PC-9 (cell line): ENCODE data around the gene MYBPC3. TPM values are rescaled to one million over a fixed set of nuclear protein-coding genes. Genes with fewer than 3 reads are reported as not detected.

Experiments
- BruUV-seq: library from RNA; stranded (reverse); fragments of 400-500 nt; replicated peaks from 2 replicates; lab custom pipeline; 2021; lab: Mats Ljungman, UMichigan
- CTCF ChIA-PET: fragments of 300-600 bp; sonication (Branson Sonifier 250); formaldehyde crosslinking; loops from one replicate; lab custom pipeline; 2022; ENCODE audit warnings: antibody characterized with exemption; lab: Charles Lee
- POLR2A ChIA-PET: fragments of 300-600 bp; sonication (Branson Sonifier 250); formaldehyde crosslinking; loops from one replicate; lab custom pipeline; 2022; ENCODE audit warnings: antibody characterized with exemption; ENCODE audit not compliant: unreplicated experiment; lab: Charles Lee
- DNase-seq, 2 experiments: peaks; one replicate each; pipeline versions ENCODE4 v3.0.0 to v3.0.0-alpha.2; 2015 to 2022; ENCODE audit warnings: mixed read lengths in 1 of 2
- H2AFZ ChIP-seq: fragments of 200-600 bp; sonication (generic); 2 replicates; pipeline ENCODE4 v1.8.1; 2017; ENCODE audit warnings: antibody characterized with exemption
- H3F3A ChIP-seq: fragments of 200-600 bp; sonication (generic); 2 replicates; pipeline ENCODE4 v1.8.1; 2017; ENCODE audit warnings: antibody characterized with exemption, mild to moderate bottlenecking, low read depth; ENCODE audit not compliant: insufficient read depth
- H3K27ac ChIP-seq: fragments of 200-600 bp; sonication (generic); 2 replicates; pipeline ENCODE4 v1.6.1; 2016; ENCODE audit warnings: mixed run types
- H3K27me3 ChIP-seq: fragments of 200-600 bp; sonication (generic); 2 replicates; pipeline ENCODE4 v1.6.1; 2016; ENCODE audit warnings: low read depth, mixed run types; ENCODE audit not compliant: insufficient read depth
- H3K36me3 ChIP-seq: fragments of 200-600 bp; sonication (generic); 2 replicates; pipeline ENCODE4 v1.6.1; 2016; ENCODE audit warnings: low read depth, mixed run types
- H3K4me1 ChIP-seq: fragments of 200-600 bp; sonication (generic); replicated peaks from 2 replicates; pipeline ENCODE4 v1.6.1; 2016; ENCODE audit warnings: mixed run types; ENCODE audit not compliant: insufficient read depth
- H3K4me2 ChIP-seq: fragments of 200-600 bp; sonication (generic); 2 replicates; pipeline ENCODE4 v1.6.1; 2017; ENCODE audit warnings: mixed run types
- H3K4me3 ChIP-seq: fragments of 200-600 bp; sonication (generic); 2 replicates; pipeline ENCODE4 v1.6.1; 2016; ENCODE audit warnings: mixed run types
- H3K79me2 ChIP-seq: fragments of 200-600 bp; sonication (generic); 2 replicates; pipeline ENCODE4 v1.6.1; 2017; ENCODE audit warnings: low read depth, mixed run types
- H3K9me2 ChIP-seq: fragments of 200-600 bp; sonication (generic); 2 replicates; pipeline ENCODE4 v1.8.1; 2017; ENCODE audit warnings: mild to moderate bottlenecking; ENCODE audit not compliant: insufficient read depth
- H3K9me3 ChIP-seq: fragments of 200-600 bp; sonication (generic); 2 replicates; pipeline ENCODE4 v1.8.1; 2016; ENCODE audit warnings: low read depth; ENCODE audit not compliant: insufficient read depth
- H4K20me1 ChIP-seq: fragments of 200-600 bp; sonication (generic); 2 replicates; pipeline ENCODE4 v1.8.1; 2017; ENCODE audit not compliant: insufficient read depth
- EZH2 ChIP-seq: fragments of 200-600 bp; sonication (generic); IDR thresholded peaks from 2 replicates; pipeline ENCODE4 v1.8.0; 2017; ENCODE audit warnings: antibody characterized with exemption, low read depth
- intact Hi-C: fragments of 100-400 bp; cut with micrococcal nuclease; formaldehyde crosslinking; loops from one replicate; pipeline ENCODE4 v1.10.0; 2022; ENCODE audit not compliant: unreplicated experiment
- total RNA-seq: library from RNA; stranded (reverse); gene quantifications from 2 replicates; pipeline ENCODE4 v1.2.3, GENCODE V29; 2021
- TF ChIP-seq, protein P1 (sequence below): fragments of 200-600 bp; sonication (generic); conservative IDR thresholded peaks from 2 replicates; pipeline ENCODE4 v1.6.1; 2017; ENCODE audit warnings: mixed run types, antibody characterized with exemption, mild to moderate bottlenecking, moderate library complexity

Gene MYBPC3
- total RNA-seq, 1 experiment from 2014 or later, result not detected

GRCh38 chr11:47329987-47330931 lies 22.2 kb downstream of the MYBPC3 start:
- DNase-seq, result no peak
- H3K4me1 ChIP-seq, result no peaks in the 10 kb centered on the region
- H2AFZ ChIP-seq, result no peak overlapping the region
- H3K9me2 ChIP-seq, result no peaks in the 10 kb centered on the region
- no peaks in the 10 kb centered on the region; the same call in 1 of the 2 replicates for H4K20me1 ChIP-seq
- no peaks in the 10 kb centered on the region for H3K9me3 ChIP-seq
- CTCF ChIA-PET, result no interaction called here
- intact Hi-C loops, result no loop called here
- no TSS peak for BruUV-seq
- H3K27me3 ChIP-seq, result no peaks in the 10 kb centered on the region
- H3K4me3 ChIP-seq, result no peak overlapping the region
- peaks cover 9% of the 10 kb centered on the region; the same call in 1 of the 2 replicates for H3F3A ChIP-seq
- no peak overlapping the region for H3K27ac ChIP-seq
- POLR2A ChIA-PET, result no interaction called here
- H3K79me2 ChIP-seq, result no peaks in the 10 kb centered on the region
- no peak for TF ChIP-seq EZH2
- TF ChIP-seq, protein P1, sequence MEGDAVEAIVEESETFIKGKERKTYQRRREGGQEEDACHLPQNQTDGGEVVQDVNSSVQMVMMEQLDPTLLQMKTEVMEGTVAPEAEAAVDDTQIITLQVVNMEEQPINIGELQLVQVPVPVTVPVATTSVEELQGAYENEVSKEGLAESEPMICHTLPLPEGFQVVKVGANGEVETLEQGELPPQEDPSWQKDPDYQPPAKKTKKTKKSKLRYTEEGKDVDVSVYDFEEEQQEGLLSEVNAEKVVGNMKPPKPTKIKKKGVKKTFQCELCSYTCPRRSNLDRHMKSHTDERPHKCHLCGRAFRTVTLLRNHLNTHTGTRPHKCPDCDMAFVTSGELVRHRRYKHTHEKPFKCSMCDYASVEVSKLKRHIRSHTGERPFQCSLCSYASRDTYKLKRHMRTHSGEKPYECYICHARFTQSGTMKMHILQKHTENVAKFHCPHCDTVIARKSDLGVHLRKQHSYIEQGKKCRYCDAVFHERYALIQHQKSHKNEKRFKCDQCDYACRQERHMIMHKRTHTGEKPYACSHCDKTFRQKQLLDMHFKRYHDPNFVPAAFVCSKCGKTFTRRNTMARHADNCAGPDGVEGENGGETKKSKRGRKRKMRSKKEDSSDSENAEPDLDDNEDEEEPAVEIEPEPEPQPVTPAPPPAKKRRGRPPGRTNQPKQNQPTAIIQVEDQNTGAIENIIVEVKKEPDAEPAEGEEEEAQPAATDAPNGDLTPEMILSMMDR, result no peak; the same call in 1 of the 2 replicates
- H3K36me3 ChIP-seq, result peaks cover 10% of the 10 kb centered on the region; the same call in 1 of the 2 replicates
- no peak overlapping the region for H3K4me2 ChIP-seq

DNA sequence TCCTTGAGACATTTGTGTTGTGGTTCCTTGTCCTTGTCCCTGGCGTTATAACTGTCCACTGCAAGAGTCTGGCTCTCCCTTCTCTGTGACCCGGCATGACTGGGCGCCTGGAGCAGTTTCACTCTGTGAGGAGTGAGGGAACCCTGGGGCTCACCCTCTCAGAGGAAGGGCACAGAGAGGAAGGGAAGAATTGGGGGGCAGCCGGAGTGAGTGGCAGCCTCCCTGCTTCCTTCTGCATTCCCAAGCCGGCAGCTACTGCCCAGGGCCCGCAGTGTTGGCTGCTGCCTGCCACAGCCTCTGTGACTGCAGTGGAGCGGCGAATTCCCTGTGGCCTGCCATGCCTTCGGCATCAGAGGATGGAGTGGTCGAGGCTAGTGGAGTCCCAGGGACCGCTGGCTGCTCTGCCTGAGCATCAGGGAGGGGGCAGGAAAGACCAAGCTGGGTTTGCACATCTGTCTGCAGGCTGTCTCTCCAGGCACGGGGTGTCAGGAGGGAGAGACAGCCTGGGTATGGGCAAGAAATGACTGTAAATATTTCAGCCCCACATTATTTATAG lies 23.0 kb downstream of the MYBPC3 start:
- TF ChIP-seq, protein P1, result no peak
- no peak for TF ChIP-seq EZH2
- ChIA-PET POLR2A (no interaction called here), CTCF (no interaction called here)
- no peak overlapping the region for H3K27ac ChIP-seq
- H4K20me1 ChIP-seq, result no peaks in the 10 kb centered on the region; the same call in 1 of the 2 replicates
- intact Hi-C loops, result no loop called here
- H3K27me3 ChIP-seq, result no peaks in the 10 kb centered on the region
- peaks cover 10% of the 10 kb centered on the region; the same call in 1 of the 2 replicates for H3K36me3 ChIP-seq
- H3K4me1 ChIP-seq, result no peaks in the 10 kb centered on the region
- no peaks in the 10 kb centered on the region for H3K79me2 ChIP-seq
- no peaks in the 10 kb centered on the region for H3K9me3 ChIP-seq
- no peak overlapping the region for H3K4me3 ChIP-seq
- no peak overlapping the region for H3K4me2 ChIP-seq
- no peak for DNase-seq
- no peak overlapping the region for H2AFZ ChIP-seq
- H3K9me2 ChIP-seq, result no peaks in the 10 kb centered on the region
- H3F3A ChIP-seq, result peaks cover 9% of the 10 kb centered on the region; the same call in 1 of the 2 replicates
- no TSS peak for BruUV-seq

- no TSS peak for BruUV-seq
- no peak for TF ChIP-seq EZH2
- TF ChIP-seq, protein P1, result no peak
- CTCF ChIA-PET, result interaction anchor here (0.6 kb wide), 1 partner anchor 126 kb away, joined by 12 read pairs; no protein-coding TSS in a partner anchor
Observed at GRCh38 chr11:47328449-47329390, 23.8 kb downstream of the MYBPC3 start.

More at GRCh38 chr11:47328449-47329390, 23.8 kb downstream of the MYBPC3 start:
- no peak for DNase-seq
- no peaks in the 10 kb centered on the region; the same call in 1 of the 2 replicates for H4K20me1 ChIP-seq
- H3K9me2 ChIP-seq, result no peaks in the 10 kb centered on the region
- peaks cover 10% of the 10 kb centered on the region; the same call in 1 of the 2 replicates for H3K36me3 ChIP-seq
- POLR2A ChIA-PET, result no interaction called here
- no peak overlapping the region for H2AFZ ChIP-seq
- no peak overlapping the region for H3K27ac ChIP-seq
- peaks cover 9% of the 10 kb centered on the region; the same call in 1 of the 2 replicates for H3F3A ChIP-seq
- H3K4me3 ChIP-seq, result no peak overlapping the region
- H3K27me3 ChIP-seq, result no peaks in the 10 kb centered on the region
- no peak overlapping the region for H3K4me2 ChIP-seq
- no peaks in the 10 kb centered on the region for H3K4me1 ChIP-seq
- no peaks in the 10 kb centered on the region for H3K9me3 ChIP-seq
- intact Hi-C loops, result no loop called here
- no peaks in the 10 kb centered on the region for H3K79me2 ChIP-seq
